ENCODE data around the gene SLC2A11.

SLC2A11 gene

GRCh38 chr22:23832226-23833016, 25.3 kb upstream of the SLC2A11 start:
- no peak for DNase-seq (ENCODE audit: low read depth)

DNA sequence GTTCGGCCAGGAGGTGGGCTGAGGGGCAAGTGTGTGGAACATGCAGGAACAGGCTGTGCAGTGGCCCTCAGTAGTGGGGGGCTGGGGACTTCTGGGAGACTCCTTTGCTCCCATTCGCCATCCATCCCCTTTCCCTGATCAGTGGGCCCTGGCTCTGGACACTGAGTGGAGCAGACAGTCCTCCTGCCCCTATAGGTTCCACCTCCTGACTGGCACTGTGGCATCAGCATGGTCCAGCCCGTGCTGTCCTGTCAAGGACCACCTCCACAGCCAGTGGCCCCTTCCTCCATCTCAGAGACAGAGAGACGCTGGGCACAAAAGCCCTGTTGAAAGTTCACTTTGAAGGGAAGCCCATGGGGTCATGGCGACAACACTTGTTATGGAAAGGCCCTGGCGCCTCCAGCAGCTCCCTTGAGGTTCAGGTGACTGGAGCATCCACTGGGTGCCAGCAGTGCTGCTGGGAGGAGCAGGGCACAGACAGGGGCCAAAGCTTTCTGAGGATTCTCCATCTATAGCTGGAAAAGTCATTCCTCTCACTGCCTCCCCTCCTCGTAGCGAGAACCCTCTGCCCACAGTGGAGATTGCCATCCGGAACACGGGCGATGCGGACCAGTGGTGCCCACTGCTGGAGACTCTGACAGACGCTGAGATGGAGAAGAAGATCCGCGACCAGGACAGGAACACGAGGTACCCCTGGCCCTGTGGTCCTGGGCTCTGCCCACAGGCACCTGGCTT, 24.5 kb upstream of the SLC2A11 start:
- no peak for DNase-seq (ENCODE audit: low read depth)

GRCh38 chr22:23833911-23834317, 23.8 kb upstream of the SLC2A11 start:
- DNase-seq (ENCODE audit: low read depth): no peak

DNA sequence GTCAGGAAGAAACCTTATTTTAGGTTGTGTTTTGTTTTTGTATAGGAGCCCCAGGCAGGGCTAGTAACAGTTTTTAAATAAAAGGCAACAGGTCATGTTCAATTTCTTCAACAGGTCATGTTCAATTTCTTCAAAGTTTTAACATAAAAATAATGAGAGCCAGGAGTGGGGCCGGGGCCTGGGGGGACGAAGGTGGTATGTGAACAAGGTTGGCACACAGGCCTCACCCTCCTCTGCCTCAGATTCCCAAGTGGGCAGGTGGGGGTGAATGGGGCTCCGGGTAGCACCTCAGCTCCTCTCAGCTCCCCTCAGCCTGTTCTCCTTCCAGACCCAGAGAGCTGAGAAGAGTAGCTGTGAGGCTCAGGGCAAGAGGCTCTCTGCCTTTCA, 23.3 kb upstream of the SLC2A11 start:
- no peak for DNase-seq (ENCODE audit: low read depth)

DNA sequence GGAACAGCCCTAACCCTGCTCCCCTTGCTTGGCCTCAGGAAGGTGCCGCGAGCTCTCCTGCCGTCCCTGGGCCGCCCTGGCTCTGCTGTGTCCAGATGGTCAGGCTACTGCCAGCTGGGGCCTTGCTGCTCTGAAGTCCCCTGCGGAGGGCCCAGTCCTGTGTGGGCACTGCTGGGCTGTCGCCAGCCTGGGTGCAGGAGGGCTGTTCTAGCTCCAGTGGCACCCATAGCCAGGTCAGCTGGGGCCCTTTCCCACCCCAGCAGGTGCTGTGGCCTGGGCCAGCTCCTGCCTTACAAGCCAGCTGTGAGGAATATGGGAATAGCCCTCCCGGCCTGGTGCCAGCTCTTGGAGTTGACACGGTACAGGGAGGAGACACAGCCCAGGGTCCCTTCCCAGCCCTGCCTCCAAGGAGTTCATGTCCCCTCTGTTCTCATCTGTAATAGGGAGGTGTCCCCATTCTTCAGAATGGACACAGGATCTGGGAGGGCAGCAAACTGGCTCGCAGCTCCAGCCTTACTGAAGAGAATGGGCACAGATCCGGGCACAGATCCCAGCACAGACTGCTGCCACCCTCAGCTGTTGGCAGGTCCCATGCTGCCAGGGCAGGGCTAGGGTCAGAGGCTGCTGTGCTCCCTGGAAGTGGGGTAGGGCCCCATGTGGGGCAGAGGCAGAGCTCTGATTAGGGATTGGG, 22.7 kb upstream of the SLC2A11 start:
- DNase-seq (ENCODE audit: low read depth): no peak

GRCh38 chr22:23835484-23836144, 22.1 kb upstream of the SLC2A11 start:
- DNase-seq (ENCODE audit: low read depth): no peak

DNA sequence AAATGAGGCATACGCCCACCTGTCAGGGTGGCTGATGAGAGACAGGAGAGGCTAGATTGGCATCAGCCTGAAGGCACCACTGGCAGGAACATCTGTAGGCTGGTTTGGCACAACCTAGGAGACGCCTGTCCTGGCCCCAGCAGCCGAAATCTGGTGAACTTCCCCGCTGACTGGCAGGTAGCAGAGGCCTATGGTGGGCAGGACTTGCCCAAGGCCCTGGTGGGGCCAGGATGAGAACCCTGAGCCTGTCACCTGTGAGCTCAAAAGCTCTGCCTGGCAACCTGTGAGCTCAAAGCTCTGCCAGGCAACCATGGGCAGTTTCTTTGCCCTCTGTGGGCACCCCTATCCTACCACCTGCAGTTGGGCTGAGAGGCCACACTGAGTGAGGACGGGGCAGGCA, 21.4 kb upstream of the SLC2A11 start:
- DNase-seq (ENCODE audit: low read depth): no peak

- no peak for DNase-seq (ENCODE audit: low read depth)
These were observed 20.8 kb upstream of the SLC2A11 start for GRCh38 chr22:23836692-23837495.

DNA sequence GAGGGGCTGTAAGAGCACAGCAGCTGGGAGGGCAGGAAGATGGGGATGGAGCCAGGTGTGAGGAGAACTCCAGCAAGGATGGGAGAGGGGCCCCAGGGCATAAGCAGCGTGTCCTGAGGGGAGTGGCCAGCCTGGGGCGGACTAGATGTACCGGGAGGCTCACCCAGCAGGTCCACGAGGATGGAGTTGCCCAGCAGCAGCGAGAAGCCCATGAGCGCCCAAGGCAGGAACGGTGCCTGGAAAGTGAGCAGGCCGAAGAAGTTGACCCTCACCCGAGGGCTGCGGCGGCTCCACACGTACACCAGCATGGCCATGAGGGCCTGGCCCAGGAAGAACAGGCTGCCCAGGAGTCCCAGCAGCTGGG, 20.2 kb upstream of the SLC2A11 start:
- no peak for DNase-seq (ENCODE audit: low read depth)

DNA sequence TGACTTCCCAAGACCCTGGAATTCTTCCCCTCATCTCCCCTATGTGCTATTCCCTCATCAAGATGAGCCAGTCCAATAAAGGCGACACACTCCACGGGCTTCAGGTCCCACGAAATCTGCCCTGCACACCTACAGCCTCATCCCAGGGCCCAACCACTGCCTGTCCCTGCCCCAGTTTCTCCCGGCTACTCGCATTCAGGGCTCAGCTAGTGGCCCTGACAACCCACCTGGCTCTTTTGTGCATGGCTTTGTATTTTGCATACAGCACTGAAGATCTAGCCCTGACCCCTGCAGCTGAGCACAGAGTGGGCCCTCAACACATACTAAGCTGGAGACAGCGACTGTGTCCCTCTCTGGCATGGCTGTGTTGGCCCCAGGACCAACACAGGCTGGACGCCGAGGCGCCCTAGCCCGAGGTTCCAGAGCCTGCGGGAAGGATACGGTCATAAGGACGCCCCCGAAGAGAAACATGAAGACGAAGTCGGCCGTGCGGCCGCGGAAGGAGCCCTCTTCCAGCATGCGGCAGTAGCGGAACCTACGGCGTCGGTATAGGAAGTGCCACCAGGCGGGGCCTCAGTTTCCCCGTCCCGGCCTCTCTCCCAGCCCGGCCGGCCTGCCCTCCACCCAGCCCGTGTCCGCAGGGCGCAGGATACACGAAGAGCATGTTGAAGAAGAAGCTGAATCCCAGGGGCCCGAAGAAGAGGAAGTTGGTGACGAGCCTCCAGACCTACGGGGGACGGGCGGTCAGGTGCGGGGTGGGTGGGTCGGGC, 19.6 kb upstream of the SLC2A11 start:
- no peak for DNase-seq (ENCODE audit: low read depth)

GRCh38 chr22:23838681-23839468, 18.8 kb upstream of the SLC2A11 start, which contains the start of gene DERL3:
DERL3 (minus strand) TSS chr22:23839006; CDS start chr22:23838987, 19 bp downstream.
- DNase-seq (ENCODE audit: low read depth): peak; percentile 88

DNA sequence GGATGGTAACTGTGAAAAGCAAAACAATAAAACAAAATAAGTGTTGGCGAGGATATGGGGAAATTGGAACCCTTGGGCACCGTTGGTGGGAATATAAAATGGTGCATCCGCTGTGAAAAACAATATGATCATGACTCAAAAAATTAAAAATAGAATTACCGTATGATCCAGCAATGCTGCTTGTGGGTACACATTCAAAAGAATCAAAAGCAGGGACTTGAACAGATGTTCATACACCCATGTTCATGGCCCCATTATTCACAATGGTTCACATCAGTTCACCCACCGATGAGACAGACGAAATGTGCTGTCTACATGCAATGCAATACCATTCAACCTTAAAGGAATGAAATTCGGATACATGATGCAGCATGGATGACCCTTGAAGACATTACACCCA, 17.6 kb upstream of the SLC2A11 start:
- DNase-seq (ENCODE audit: low read depth): no peak

DNA sequence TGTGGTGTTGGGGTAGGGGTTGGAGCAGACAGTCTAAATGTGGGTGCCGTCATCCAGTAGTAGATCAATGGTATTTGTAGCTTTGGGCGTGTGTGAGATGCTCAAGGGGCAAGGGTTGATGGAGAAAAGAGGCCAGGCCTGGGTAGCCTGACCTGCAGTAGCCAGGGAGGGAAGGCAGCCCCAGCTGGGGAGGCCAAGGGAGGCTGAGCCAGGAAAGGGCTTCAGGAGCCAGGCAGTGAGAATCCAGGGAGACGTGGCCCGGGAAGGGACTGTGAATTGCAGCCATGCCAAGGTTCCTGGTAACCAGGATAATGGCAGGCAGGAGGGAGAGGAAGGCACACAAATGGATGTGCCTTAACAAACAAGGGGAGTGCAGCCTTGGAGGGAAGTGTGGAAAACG, 16.4 kb upstream of the SLC2A11 start:
- no peak for DNase-seq (ENCODE audit: low read depth)

DNA sequence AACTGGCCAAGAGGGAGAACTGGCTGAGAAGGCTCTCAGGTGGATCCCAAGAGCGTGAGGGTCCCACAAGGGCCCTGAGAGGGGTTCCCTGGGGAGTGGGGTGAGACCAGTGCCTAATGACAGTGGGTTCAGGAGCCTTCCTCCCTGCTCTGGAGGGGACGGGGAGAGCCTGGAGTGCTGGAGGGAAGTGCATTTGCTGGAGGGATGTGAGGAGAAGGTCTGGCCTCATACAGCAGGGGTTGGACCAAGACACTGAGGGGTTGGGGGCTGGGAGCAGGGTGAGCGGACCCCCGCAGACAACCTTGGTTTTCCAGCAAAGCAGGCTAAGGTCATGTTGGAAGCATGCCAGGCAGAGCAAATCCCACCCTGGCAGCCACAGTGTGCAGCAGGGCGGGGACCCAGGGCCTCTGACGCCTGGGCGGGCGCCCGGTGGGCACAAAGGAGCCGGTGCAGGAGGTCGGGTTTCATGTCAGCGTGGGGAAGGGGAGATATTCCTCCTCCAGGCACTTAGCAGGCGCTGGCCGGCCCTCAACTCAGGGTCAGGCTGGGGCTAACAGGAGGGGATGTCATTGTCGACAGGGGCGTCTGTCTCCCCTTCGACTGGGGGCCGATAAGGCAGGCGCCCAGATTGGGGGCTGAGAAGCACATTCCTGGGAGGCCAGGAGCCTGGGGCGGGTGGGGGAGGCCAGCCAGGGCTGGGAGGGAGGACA, 15.8 kb upstream of the SLC2A11 start:
- no peak for DNase-seq (ENCODE audit: low read depth)

DNA sequence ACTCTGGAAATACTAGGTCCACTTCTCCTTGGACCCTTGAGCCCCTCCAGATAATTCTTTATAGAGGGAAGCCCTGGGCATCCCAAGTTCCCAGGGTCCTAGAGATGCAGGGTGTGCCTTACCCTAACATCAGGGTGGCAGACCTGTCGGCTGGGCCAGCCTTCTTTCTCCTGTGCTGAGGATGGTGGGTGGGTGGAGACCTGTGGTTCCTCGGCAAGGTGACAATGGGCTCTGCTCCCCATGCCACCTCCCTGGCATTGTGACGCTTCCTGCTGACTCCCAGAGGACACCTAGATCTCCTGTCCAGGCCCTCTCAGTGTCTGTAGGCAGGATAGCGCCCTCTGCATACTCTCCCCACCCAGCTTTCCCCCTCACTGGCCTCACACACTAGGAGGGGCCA, 15.1 kb upstream of the SLC2A11 start:
- no peak for DNase-seq (ENCODE audit: low read depth)

DNA sequence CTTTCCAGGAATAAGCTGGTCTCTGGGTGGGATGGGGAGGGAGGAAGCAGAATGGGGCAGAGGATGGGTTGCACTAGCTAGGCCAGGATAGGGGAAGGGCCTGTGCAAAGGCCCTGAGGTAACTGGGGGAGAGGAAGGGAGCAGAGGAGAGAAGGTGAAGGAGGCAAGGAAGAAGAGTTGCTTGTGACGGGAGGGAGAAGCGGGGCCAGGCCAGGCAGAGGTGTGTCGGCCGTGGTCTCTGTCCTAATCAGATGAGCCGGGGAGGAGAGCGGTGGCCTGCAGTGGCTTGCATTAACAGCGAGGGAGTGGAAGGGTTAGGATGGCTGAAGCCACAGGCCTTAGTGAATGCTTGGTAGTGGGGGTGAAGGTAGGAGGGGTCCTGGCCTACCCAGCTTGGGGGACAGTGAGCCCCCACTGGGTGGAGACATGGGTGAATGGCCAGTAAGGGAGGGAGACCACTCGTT, 12.9 kb upstream of the SLC2A11 start:
- DNase-seq (ENCODE audit: low read depth): no peak

DNA sequence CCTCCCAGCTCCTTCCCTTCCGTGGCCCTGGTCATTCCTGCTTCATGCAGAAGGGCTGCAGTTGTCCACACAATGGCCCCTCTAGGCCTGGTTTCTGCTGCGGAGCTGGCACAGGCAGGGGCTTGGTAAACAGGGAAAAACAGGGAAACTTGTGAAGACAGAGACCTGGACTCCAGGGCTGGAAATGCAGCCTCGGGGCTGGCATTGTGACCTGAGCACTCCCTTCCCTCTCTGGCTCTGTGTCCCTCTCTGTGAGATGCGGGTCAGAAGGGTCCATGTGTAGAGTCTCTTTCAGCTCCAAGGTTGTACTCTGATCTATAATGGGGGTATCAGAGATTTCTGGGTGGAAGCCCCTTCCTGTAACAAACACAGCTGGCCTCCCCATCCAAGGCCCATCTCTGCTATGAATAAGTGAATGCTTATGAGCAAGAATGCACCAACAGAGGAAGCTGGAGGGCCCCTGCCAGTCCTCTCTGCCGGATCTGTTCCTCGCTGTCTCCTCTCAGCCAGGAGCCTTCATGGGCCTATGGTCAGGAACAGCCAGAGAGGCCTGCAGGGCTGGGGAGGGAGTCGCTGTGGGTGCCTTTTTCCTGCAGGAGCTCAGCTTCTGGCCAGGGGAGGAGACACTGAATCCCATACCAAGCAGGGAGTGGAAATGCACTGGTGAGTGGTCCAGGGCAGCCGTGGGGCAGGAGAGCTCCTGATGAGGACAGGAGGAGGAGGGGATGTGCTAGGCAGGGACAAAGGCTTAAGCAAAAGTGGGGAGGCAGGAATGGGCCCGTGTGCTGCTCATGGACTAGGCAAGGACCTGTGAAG, 12.2 kb upstream of the SLC2A11 start:
- no peak for DNase-seq (ENCODE audit: low read depth)

DNA sequence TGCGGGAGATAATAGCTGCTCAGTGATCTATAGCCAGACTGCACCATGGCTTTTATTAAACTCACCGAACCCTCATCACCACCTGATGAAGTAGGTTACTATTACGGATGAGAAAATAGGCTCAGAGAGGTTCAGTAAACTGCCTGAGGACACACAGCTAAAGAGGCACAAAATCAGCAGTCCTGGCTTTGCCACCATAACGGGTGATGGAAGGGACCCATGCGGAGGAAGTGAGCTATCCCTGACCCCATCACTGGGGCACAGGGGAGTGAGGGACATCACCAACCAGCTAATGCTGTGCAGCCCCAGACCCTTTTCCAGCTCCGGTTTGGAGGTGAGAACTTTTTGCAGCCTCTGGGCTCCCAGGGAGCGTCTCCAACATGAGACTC, 11.6 kb upstream of the SLC2A11 start:
- no peak for DNase-seq (ENCODE audit: low read depth)
